ENCODE measurements around the gene SLC38A2. TPM values are rescaled to one million over a fixed set of nuclear protein-coding genes. Genes with fewer than 3 reads are reported as not detected.

Gene SLC38A2
- total RNA-seq, 3 donors from 2014 or later = 250 to 424 (median 399) TPM

GRCh38 chr12:46320731-46321130 is 51.8 kb downstream of the SLC38A2 start:
- TF ChIP-seq POLR2AphosphoS5 (IDR thresholded peaks at IDR 0.05) (no peak), CTCF (IDR thresholded peaks at IDR 0.05) (no peak), POLR2A (IDR thresholded peaks at IDR 0.05) (no peak)
- DNase-seq (ENCODE audit: low spot score in 2 of 2) = no peak
- Histone ChIP-seq H3K27ac (no peak overlapping the region), H3K4me3 (no peak overlapping the region), H3K36me3 (no peaks in the 10 kb centered on the region), H3K9me3 (peaks cover 3 to 11% of the 10 kb centered on the region in 2 donors), H3K27me3 (no peaks in the 10 kb centered on the region), H3K4me1 (no peaks in the 10 kb centered on the region)
- intact Hi-C loops (cut with DNase I; ENCODE audit: low total_unique reads) = loop anchor here (10.0 kb wide), 1 partner anchor 684 kb away; no protein-coding TSS in a partner anchor

GRCh38 chr12:46318037-46318436 is 54.5 kb downstream of the SLC38A2 start:
- no peak overlapping the region for H3K27ac ChIP-seq
- H3K9me3 ChIP-seq = no peaks in the 10 kb centered on the region
- DNase-seq (ENCODE audit: low spot score in 2 of 2) = no peak
- H3K27me3 ChIP-seq = no peaks in the 10 kb centered on the region
- intact Hi-C loops (cut with DNase I; ENCODE audit: low total_unique reads) = no loop called here
- TF ChIP-seq CTCF (IDR thresholded peaks at IDR 0.05) (no peak), POLR2A (IDR thresholded peaks at IDR 0.05) (no peak)
- H3K4me3 ChIP-seq = no peak overlapping the region
- H3K4me1 ChIP-seq = no peaks in the 10 kb centered on the region
- H3K36me3 ChIP-seq = no peaks in the 10 kb centered on the region

Other genes starting within 250 kb of the SLC38A2 start
- gene SLC38A1, start 103.7 kb downstream of the SLC38A2 start, total RNA-seq = 100 to 1,000 TPM in 2 of 3 donors, 1 to 10 TPM in 1; 7.8 to 219 (median 101) TPM